Measurements from ENCODE around the gene UBE2U.

Gene UBE2U

DNA sequence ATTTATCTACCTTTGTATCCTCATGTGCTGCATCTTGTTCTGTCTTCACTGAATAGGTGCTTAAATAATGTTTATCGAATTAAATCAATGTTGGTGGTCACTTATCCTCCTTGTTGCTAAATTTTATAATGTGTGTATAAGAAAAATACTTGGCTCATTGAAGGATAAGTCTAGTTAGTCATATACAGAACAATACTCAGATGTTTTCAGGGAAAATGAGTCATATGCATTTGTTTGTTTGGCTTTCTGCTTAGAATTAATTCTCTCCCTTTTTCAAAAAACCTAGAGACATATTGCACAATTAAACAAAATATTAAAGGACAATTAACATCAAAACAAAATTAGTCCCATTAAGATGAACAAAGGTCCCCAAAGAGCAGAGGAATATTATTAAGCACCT lies 89.0 kb downstream of the UBE2U start:
- no peak for DNase-seq (ENCODE audit: low read depth, low spot score)

DNA sequence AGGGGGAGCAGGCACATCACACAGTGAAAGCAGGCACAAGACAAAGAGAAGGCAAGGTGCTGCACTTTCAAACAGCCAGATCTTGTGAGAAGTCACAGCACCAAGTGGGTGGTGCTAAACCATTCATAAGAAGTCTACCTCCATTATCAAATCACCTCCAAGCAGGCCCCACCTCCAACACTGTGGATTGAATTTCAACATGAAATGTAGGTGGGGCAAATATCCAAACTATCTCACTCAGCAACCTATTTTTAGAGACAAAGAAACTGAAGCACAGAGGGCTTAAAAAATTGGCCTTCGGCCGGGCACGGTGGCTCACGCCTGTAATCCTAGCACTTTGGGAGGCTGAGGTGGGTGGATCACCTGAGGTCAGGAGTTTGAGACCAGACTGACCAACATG lies 90.4 kb downstream of the UBE2U start:
- no peak for DNase-seq (ENCODE audit: low read depth, low spot score)

DNA sequence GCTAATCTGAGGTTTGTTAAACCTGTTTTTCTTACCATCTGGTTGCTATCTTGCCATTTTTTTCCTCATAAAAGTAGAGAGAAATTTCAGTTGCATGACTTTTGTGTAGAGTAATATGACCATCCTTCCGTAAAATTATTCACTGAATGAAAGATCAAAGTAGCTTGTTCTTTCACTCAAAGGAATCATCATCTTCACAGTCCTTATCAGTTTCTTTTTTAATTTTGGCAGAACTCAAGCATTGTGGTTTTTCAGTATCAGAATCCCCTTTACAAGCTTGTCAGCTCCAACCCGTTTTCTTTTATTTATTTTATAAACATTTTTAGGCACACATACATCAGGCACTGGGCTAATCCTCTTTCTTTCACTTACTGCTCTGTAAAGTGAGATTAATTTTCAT lies 91.7 kb downstream of the UBE2U start:
- no peak for DNase-seq (ENCODE audit: low read depth, low spot score)

DNA sequence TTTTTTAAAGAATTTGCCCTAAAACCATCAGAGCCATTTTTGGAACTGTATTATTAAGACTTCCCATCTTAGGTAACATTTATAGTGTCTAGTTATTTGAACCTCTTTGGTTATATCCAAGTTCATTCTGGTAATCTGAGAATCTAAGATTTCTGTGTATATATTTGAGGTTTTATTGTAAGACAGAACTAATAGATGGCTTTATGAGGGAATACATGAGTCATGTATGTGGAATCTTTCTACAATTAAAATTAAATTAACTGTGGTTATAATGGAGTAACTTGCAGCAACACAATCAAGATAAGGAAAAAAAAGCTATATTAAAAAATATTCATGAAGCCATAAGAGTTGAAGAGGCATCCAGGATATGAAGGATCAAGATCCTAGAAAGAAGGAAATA lies 92.1 kb downstream of the UBE2U start:
- no peak for DNase-seq (ENCODE audit: low read depth, low spot score)

DNA sequence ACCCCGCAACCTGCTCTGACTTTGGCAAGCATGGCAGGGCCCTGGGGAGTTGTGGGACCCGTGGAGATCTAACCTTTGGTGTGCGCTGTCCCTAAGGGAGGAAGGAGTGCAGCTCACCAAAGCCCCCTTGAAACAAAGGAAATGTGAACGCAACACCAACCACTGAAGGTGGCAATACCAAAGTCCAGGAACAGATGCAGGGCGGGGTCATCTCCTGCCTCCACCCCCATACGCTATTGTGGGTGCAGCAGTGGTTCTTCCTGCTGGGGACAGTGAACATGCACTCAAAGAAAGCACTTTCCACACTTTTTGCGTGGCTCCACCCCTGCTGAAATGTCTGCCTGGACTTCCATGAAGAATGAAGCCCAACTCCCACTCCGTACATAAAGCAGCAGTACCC lies 93.0 kb downstream of the UBE2U start:
- no peak for DNase-seq (ENCODE audit: low read depth, low spot score)

DNA sequence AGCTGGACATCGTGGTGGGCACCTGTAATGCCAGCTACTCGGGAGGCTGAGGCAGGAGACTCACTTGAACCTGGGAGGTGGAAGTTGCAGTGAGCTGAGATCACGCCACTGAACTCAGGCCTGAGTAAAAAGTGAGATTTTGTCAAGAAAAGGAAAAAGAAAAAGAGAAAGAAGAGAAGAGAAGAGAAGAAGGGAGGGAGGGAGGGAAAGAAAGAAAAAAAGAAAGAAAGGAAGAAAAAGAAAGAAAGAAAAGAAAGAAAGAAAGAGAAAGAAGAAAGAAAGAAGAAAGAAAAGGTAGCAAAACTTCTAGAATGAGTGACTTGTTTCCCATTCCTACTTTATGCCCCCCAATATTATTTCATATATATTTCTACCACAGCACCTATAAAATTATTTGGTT lies 98.8 kb downstream of the UBE2U start:
- no peak for DNase-seq (ENCODE audit: low read depth, low spot score)

DNA sequence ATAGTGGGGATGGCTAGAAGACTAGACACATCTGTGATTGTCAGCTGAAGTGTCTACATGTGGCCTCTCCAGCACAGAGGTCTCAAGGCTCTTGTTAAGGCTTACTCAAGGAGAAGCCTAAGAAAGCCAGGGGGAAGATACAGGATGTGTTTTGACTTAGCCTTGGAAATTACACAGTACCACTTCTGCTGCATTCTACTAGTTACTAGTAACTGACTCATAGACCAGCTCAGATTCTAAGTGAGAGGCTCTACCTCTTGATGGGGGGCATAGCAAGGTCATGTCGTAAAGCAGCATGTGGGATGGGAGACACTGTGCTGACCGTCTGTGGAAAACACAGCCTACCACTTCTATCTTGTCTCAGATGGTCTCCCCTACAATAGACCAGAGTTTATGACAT lies 99.5 kb downstream of the UBE2U start:
- DNase-seq (ENCODE audit: low read depth, low spot score): no peak

DNA sequence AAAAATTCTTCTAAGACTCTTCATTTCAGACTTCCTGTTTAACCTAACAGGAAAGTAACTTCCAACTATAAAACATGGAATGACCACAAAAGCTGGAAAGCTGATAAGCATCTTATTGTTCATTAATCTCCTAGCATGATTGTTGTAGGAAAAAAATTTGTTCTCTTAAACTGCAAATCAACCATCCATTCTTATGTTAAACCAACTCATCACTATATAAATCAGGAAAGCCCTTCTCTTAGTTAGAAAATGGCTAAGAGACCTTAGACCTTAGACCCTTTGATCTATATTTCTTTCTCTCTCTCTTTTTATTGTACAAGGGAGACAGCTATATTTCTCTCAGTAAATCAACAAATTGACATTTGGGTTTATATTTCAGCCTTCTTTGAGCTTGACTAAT lies 101.4 kb downstream of the UBE2U start:
- no peak for DNase-seq (ENCODE audit: low read depth, low spot score)

DNA sequence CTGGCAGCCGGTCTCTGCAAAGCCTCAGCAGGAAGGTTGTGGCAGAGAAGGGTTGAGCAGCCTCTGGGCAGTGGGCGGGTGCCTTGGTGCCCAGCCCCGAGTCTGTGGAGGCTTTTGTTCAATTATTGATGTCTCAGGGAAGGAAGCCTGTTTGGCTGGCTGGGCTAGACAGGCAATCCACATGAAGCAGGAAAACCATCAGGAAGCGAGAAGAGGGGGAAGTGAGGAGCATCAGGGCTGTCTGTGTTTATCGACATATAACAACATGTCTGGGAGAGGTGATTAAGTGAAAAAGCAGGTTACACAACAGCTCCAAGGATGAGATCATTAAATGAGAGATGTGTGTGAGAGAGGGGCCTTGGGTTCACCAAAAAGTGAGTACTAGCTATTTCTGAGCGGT lies 105.4 kb downstream of the UBE2U start:
- DNase-seq (ENCODE audit: low read depth, low spot score): no peak

DNA sequence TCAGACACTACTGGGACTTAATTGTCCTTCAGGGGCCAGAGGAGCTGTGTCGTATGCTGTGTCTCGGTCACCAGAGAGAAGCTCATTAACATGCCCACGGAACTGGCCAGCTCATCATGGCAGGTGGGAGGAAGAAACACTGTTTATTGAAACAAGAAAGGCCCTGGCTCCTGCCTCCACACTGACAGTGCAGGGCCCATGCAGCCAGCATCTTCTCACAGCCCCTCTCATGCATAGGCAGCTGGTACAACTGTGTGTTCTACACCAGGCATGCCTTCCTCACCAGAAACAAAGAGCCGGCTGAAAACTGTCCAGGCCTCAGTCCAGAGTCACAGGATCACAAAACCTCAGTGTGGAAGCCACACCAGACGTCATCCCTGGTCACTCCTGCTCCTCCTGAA lies 106.0 kb downstream of the UBE2U start:
- DNase-seq (ENCODE audit: low read depth, low spot score): no peak

DNA sequence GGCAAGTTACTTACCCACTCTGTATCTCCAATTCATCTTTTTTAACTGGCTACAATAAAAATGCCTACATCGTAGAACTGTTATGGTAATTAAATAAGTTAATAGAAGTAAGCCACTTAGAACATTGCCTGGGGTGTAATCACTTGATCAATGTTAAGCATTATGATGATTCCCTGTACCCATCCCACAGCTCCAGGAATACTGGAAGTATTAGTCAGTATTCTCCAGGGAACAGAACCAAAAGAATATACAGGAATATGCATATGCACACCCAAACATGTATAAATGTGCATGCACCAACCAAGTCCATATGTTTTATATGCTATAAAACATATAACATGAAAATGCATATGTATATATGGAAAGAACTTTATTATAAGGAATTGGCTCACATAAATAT lies 107.3 kb downstream of the UBE2U start:
- no peak for DNase-seq (ENCODE audit: low read depth, low spot score)

DNA sequence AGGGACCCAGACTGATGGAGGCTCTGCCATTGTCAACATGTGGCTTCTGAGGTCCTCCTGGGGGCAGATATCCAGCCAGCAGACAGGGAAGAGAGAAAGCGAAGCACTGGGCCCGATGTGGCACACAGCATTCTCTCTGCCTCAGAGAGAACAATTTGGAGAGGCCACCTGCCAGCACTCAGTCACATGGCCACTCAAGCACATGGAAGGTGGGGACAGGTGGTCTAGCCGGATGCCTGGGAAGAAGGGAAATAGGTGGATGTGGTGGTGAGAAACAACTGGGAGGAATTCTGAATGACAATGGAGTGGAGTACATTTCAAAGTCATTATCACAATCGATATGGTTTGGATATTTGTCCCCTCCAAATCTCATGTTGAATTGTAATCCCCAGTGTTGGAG lies 109.0 kb downstream of the UBE2U start:
- DNase-seq (ENCODE audit: low read depth, low spot score): no peak

DNA sequence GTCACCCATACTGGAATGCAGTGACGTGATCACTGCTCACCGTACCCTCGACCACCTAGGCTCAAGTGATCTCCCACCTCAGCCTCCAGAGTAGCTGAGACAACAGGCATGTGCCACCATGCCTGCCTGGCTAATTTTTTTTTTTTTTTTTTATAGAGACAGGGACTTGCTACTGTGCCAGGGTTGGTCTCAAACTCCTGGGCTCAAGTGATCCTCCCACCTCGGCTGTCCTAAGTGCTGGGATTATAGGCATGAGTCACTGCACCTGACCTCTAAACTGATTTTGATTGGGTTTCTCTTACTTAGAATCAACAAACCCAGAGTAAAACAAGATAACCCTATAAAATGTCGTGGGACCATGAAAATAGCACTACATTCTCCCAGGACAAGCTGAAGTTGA lies 112.0 kb downstream of the UBE2U start:
- DNase-seq (ENCODE audit: low read depth, low spot score): no peak
